ENCODE data around the gene DMXL2.

Gene DMXL2

DNA sequence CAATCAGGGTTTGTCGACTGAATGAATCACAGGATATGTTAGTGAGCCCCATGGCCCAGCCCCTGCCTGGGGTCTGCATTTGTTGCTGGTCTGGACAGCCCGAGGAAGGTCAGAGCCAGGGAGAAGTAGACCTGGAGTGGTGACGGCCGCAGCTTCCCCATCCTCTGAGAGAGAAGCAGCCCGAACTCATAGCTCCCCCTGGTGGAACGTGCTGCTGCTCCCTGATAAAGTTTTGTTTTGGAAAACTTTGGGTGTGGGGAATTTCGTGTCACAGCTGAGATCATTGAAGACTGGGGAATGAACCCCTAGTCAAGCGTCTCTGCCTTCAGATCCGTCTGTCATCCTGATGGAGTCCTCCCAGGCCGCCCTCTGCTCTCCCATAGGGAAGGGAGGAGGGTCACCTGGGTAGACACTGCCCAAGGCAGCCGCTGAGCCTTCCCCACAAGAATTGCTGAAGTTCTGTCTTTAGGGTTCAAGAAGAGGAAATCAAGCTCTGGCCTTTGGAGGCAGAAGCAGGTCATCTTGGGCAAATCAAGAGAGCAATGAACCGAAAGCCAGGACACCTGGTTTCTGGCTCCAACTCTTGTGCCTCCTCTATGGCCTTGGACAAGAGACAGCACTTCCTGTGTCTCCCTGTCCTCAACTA is 220.6 kb downstream of the DMXL2 start:
- no peak for DNase-seq

DNA sequence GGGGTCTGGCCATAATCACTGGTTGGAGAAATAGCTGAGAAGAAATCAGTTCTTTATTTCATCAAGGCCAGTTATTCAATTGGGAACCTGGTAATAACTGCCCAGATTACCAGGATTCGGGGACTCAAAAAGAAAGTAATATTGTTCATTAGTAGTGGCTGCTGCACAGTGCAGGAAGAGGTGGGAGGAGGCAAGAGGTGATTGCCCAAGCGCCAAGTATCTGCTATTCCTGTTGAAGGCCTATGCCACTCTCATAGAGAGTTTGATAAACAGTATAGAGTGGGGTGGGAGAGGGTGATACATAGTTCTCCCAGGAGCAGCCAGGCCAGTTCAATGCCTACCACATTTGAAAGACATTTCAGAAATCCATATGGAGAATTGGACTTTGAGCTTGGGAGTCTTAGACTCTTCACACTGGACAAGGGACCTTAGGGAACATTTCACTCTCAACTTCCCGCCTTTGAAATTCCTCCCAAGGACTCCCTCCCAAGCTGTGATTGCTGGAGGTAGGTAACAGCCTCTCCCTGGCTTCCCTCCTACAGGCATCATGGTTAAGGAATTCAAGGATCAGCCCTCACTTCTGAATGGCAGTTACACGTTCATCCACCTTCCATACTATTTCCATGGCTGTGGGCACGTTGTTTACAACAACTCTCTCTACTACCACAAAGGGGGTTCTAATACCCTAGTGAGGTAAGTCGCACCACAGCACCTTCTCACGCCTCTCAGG is 221.4 kb downstream of the DMXL2 start:
- no peak for DNase-seq

DNA sequence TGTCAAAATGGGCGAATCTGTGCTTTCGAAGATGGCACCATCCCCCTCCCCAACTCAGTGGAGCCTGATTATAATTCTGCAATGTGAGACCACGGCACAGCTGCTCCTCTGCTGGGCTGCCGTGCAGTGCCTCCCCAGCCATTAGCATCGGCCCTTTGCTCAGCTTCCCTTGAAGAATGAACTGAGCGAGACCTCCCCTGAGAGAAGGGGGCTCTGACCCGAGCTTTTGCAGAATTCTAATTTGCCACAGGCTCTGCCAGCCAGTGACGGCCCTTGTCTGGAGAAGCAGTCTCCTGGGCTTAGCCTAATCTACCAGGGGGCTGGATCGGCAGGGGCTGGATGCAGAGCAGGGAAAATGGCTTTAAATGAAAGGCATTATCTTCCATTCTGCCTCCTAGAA is 223.9 kb downstream of the DMXL2 start:
- no peak for DNase-seq

Data from NCI-H1105 (cell line).